ENCODE results near the gene CYFIP2.
"Not testable (repeated sequence)": the region's sequence is repeated elsewhere in the genome, so short reads cannot be mapped to it uniquely, and the experiment has no call there.

The CYFIP2 gene

GRCh38 chr5:157390551-157391297, 124.8 kb downstream of the CYFIP2 start:
- peak in 3 of 4 experiments; percentile 11 to 36 (median 26) for DNase-seq

GRCh38 chr5:157398305-157398704, 132.4 kb downstream of the CYFIP2 start:
- no peak for DNase-seq

- DNase-seq: no peak
Measured at GRCh38 chr5:157400741-157401495, 135.0 kb downstream of the CYFIP2 start.

GRCh38 chr5:157415838-157416237, 149.9 kb downstream of the CYFIP2 start:
- no peak for DNase-seq

GRCh38 chr5:157419521-157419920, 153.6 kb downstream of the CYFIP2 start:
- DNase-seq: not testable (repeated sequence)

GRCh38 chr5:157429920-157430319, 164.0 kb downstream of the CYFIP2 start:
- not testable (repeated sequence) for DNase-seq

GRCh38 chr5:157431544-157432200, 165.7 kb downstream of the CYFIP2 start:
- DNase-seq: peak; percentile 60 to 87 (median 82)

GRCh38 chr5:157434096-157434495, 168.2 kb downstream of the CYFIP2 start:
- DNase-seq: no peak

- DNase-seq: peak in 1 of 4 experiments; percentile 18
Measured at GRCh38 chr5:157443041-157443549, 177.2 kb downstream of the CYFIP2 start.

GRCh38 chr5:157444224-157444623, 178.3 kb downstream of the CYFIP2 start:
- DNase-seq: no peak
